Liver (tissue), 9 donors: ENCODE data around the gene M1AP. TPM values are rescaled to one million over a fixed set of nuclear protein-coding genes. Genes with fewer than 3 reads are reported as not detected.

ENCODE experiments used
- DNase-seq: peaks from one replicate; pipeline ENCODE4 v3.0.0-alpha.2; 2017; ENCODE audit warnings: low spot score
- H3K27ac ChIP-seq, 2 donors: one replicate each; pipeline ENCODE4 v1.7.0; 2013; ENCODE audit warnings: inconsistent platforms in 2 of 2, low read length in 2 of 2, control low read depth in 1 of 2, low read depth in 1 of 2, mild to moderate bottlenecking in 1 of 2
- H3K27me3 ChIP-seq, 4 donors: one replicate each; pipeline versions ENCODE4 v1.6.1 to v1.7.0; 2013; ENCODE audit warnings: low read length in 3 of 4, inconsistent platforms in 1 of 4, mild to moderate bottlenecking in 1 of 4, moderate library complexity in 1 of 4; ENCODE audit not compliant: control insufficient read depth in 4 of 4, insufficient read depth in 4 of 4
- H3K36me3 ChIP-seq, 4 donors: one replicate each; pipeline versions ENCODE4 v1.6.1 to v1.7.0; 2013; ENCODE audit warnings: low read length in 3 of 4, mild to moderate bottlenecking in 3 of 4, low read depth in 1 of 4, moderate library complexity in 1 of 4; ENCODE audit not compliant: control insufficient read depth in 4 of 4, insufficient read depth in 3 of 4
- H3K4me1 ChIP-seq, 4 donors: one replicate each; pipeline versions ENCODE4 v1.6.1 to v1.7.0; 2013; ENCODE audit warnings: low read length in 3 of 4, mild to moderate bottlenecking in 3 of 4, moderate library complexity in 1 of 4; ENCODE audit not compliant: control insufficient read depth in 4 of 4, insufficient read depth in 4 of 4
- H3K4me3 ChIP-seq, 3 donors: one replicate each; pipeline versions ENCODE4 v1.6.1 to v1.7.0; 2013; ENCODE audit warnings: low read length in 3 of 3, control low read depth in 1 of 3, low read depth in 1 of 3, mild to moderate bottlenecking in 1 of 3
- H3K9ac ChIP-seq, 2 donors: one replicate each; pipeline ENCODE4 v1.7.0; 2013; ENCODE audit warnings: low read length in 2 of 2, mild to moderate bottlenecking in 2 of 2, moderate library complexity in 2 of 2, control low read depth in 1 of 2, low read depth in 1 of 2
- H3K9me3 ChIP-seq, 4 donors: one replicate each; pipeline versions ENCODE4 v1.6.1 to v1.7.0; 2013; ENCODE audit warnings: low read length in 3 of 4; ENCODE audit not compliant: control insufficient read depth in 4 of 4
- EGR1 ChIP-seq, 2 donors: IDR thresholded peaks; 2 replicates each; pipeline ENCODE4 v1.6.1; 2016 to 2018; ENCODE audit warnings: antibody characterized with exemption in 2 of 2, low read depth in 2 of 2
- FOXA1 ChIP-seq: IDR thresholded peaks from 2 replicates; pipeline ENCODE4 v1.6.1; 2016; ENCODE audit warnings: antibody characterized with exemption
- FOXA2 ChIP-seq: IDR thresholded peaks from 2 replicates; pipeline ENCODE4 v1.6.1; 2016; ENCODE audit warnings: antibody characterized with exemption
- GABPA ChIP-seq, 2 donors: IDR thresholded peaks in 1 of 2; conservative IDR thresholded peaks in 1 of 2; 2 replicates each; pipeline ENCODE4 v1.6.1; 2016; ENCODE audit warnings: antibody characterized with exemption in 2 of 2, mild to moderate bottlenecking in 1 of 2, moderate library complexity in 1 of 2
- HNF4G ChIP-seq: IDR thresholded peaks from 2 replicates; pipeline ENCODE4 v1.6.1; 2016; ENCODE audit warnings: antibody characterized with exemption
- JUND ChIP-seq, 2 donors: IDR thresholded peaks; 2 replicates each; pipeline ENCODE4 v1.6.1; 2016; ENCODE audit warnings: antibody characterized with exemption in 2 of 2
- MAX ChIP-seq: IDR thresholded peaks from 2 replicates; pipeline ENCODE4 v1.6.1; 2016; ENCODE audit warnings: antibody characterized with exemption
- NR2F2 ChIP-seq: IDR thresholded peaks from 2 replicates; pipeline ENCODE4 v1.6.1; 2016; ENCODE audit warnings: antibody characterized with exemption
- RAD21 ChIP-seq, 2 donors: IDR thresholded peaks; 2 replicates each; pipeline ENCODE4 v1.6.1; 2016; ENCODE audit warnings: antibody characterized with exemption in 2 of 2, mild to moderate bottlenecking in 2 of 2
- RXRA ChIP-seq, 2 donors: IDR thresholded peaks; 2 replicates each; pipeline ENCODE4 v1.6.1; 2017 to 2018; ENCODE audit warnings: antibody characterized with exemption in 2 of 2, mild to moderate bottlenecking in 1 of 2
- TAF1 ChIP-seq: conservative IDR thresholded peaks from 2 replicates; pipeline ENCODE4 v1.6.1; 2016; ENCODE audit warnings: antibody characterized with exemption, mild to moderate bottlenecking
- YY1 ChIP-seq: IDR thresholded peaks from 2 replicates; pipeline ENCODE4 v1.6.1; 2016; ENCODE audit warnings: antibody characterized with exemption, mild to moderate bottlenecking
- WGBS: extraction: QIAGEN DNeasy Blood & Tissue Kit; methylation state at CpG from one replicate; pipeline ENCODE4 v1.1.7; 2013; 5-methylcytosine and 5-hydroxymethylcytosine counted together
- polyA plus RNA-seq, 2 donors: library from polyadenylated mRNA; stranded (reverse) in 1 of 2; unstranded in 1 of 2; fragments of 200-250 nt in 1 of 2; fragments of >200 nt in 1 of 2; fragmentation: Nextera tagmentation in 1 of 2; extraction: Ambion mirVana in 1 of 2; gene quantifications; one replicate each; pipeline versions ENCODE4 v1.2.1 to v1.2.3, GENCODE V29; 2013 to 2015
- total RNA-seq, 2 donors: library from RNA; depleted of rRNA; stranded (reverse); fragments of >200 nt; gene quantifications; one replicate each; pipeline ENCODE4 v1.2.3, GENCODE V29; 2014
- TF ChIP-seq, protein P1 (sequence below): IDR thresholded peaks from 2 replicates; pipeline ENCODE4 v1.6.1; 2016; ENCODE audit warnings: antibody characterized with exemption
- TF ChIP-seq, protein P2 (sequence below): IDR thresholded peaks from 2 replicates; pipeline ENCODE4 v1.6.1; 2016; ENCODE audit warnings: antibody characterized with exemption, mild to moderate bottlenecking
- TF ChIP-seq, protein P3 (sequence below): IDR thresholded peaks from 2 replicates; pipeline ENCODE4 v1.6.1; 2016; ENCODE audit warnings: antibody characterized with exemption
- donor health status: healthy.
- donor health status: healthy.
- donor health status: healthy.
- donor health status: healthy.
- donor health status: healthy.

Gene M1AP
- total and polyA plus RNA-seq, 4 donors, result under 0.01 to 0.38 (median 0.08) TPM

DNA sequence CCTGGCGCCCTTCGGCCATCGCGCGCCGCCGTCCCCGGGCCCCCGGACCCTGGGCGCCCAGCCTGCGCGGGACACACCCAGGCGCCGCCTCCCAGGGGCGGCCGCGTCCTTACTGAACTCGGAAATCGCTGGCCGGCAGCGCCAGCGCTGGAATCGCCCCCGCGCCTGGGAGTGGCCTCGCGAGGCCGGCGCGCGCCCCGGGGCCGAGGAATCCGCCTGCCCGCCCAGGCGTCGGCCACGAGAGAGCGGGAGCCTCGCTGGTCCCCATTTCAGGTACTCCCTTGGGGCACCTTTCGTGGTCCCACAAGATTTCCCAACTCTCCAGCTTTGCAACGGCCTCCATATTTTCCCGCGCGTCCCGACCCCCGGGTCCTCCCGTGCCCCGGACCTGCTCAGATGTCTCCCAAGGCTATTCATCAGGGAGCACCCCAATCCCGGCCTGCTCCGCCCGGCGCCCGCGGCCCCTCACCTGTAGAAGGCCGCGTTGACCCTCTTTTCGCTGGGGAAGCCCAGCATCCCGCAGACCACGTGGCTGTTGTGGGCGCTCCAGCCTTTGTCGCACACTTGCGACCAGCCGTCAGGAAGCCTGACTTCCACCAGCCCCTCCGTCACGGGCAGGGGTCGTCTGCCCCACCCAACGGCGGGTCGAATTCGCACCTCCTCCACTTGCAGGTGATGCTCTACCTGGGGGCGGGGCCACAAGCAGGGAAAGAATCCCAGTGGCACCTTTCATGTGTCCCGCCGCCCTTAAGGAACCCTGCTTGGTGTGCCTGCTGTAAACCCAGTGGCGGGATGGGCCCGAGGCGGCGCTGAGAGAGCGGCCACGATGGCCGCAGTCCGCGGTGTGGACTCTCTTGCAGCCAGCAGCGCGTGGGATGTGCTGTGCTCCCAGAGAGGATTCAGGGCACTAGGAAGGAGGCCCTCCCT lies 99.0 kb downstream of the M1AP start:
- Histone ChIP-seq H3K9ac (peak overlapping the region in 1 of 2 donors; percentile 47), H3K27me3 (no peaks in the 10 kb centered on the region), H3K9me3 (no peaks in the 10 kb centered on the region), H3K4me1 (peaks cover 5 to 16% (median 10%) of the 10 kb centered on the region in 4 donors), H3K36me3 (no peaks in the 10 kb centered on the region), H3K4me3 (peak overlapping the region; percentile 24 to 58 (median 56)), H3K27ac (no peak overlapping the region)
- 4% methylated on average over 85 of the region's 85 CpGs for WGBS
- DNase-seq, result peak; percentile 58
- TF ChIP-seq YY1 (no peak), NR2F2 (no peak), FOXA2 (no peak)
- TF ChIP-seq, protein P1, sequence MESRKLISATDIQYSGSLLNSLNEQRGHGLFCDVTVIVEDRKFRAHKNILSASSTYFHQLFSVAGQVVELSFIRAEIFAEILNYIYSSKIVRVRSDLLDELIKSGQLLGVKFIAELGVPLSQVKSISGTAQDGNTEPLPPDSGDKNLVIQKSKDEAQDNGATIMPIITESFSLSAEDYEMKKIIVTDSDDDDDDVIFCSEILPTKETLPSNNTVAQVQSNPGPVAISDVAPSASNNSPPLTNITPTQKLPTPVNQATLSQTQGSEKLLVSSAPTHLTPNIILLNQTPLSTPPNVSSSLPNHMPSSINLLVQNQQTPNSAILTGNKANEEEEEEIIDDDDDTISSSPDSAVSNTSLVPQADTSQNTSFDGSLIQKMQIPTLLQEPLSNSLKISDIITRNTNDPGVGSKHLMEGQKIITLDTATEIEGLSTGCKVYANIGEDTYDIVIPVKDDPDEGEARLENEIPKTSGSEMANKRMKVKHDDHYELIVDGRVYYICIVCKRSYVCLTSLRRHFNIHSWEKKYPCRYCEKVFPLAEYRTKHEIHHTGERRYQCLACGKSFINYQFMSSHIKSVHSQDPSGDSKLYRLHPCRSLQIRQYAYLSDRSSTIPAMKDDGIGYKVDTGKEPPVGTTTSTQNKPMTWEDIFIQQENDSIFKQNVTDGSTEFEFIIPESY, result no peak
- TF ChIP-seq, protein P2, sequence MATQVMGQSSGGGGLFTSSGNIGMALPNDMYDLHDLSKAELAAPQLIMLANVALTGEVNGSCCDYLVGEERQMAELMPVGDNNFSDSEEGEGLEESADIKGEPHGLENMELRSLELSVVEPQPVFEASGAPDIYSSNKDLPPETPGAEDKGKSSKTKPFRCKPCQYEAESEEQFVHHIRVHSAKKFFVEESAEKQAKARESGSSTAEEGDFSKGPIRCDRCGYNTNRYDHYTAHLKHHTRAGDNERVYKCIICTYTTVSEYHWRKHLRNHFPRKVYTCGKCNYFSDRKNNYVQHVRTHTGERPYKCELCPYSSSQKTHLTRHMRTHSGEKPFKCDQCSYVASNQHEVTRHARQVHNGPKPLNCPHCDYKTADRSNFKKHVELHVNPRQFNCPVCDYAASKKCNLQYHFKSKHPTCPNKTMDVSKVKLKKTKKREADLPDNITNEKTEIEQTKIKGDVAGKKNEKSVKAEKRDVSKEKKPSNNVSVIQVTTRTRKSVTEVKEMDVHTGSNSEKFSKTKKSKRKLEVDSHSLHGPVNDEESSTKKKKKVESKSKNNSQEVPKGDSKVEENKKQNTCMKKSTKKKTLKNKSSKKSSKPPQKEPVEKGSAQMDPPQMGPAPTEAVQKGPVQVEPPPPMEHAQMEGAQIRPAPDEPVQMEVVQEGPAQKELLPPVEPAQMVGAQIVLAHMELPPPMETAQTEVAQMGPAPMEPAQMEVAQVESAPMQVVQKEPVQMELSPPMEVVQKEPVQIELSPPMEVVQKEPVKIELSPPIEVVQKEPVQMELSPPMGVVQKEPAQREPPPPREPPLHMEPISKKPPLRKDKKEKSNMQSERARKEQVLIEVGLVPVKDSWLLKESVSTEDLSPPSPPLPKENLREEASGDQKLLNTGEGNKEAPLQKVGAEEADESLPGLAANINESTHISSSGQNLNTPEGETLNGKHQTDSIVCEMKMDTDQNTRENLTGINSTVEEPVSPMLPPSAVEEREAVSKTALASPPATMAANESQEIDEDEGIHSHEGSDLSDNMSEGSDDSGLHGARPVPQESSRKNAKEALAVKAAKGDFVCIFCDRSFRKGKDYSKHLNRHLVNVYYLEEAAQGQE, result no peak

DNA sequence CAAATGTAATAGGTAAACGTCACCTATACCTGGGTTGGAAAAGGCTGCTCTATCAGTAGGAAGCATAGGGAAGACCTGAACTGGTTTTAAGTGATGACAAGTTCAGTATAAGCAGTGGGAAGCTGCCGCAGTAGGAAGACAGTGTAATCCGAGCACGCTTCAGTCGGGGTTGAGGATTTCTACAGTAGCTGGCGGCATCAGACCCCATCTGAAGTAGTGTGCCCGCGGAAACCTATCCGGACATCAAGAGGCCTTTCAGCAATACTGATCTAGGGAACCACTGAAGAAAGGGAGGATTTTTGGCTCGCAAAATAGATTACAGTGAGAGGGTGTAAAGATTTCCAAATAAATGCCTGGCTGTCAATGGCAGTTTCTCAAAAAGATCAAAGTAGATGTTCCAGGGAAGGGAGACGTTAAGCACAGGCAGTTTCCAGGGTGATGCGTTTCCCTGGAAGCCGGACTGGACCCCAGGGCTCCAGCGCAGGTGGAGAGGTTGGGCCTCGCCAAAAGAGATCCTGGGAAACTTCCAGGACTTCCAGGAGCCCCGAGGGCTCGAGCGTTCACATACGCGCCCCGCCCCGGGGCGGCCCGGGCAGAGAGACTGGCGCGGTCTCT lies 99.7 kb downstream of the M1AP start:
- DNase-seq, result no peak
- Histone ChIP-seq H3K9ac (peak overlapping the region in 1 of 2 donors; percentile 47), H3K27me3 (no peaks in the 10 kb centered on the region), H3K4me1 (peaks cover 5 to 16% (median 9%) of the 10 kb centered on the region in 4 donors), H3K27ac (no peak overlapping the region), H3K9me3 (no peaks in the 10 kb centered on the region), H3K4me3 (peak overlapping the region; percentile 24 to 58 (median 56)), H3K36me3 (no peaks in the 10 kb centered on the region)
- 14% methylated on average over 26 of the region's 26 CpGs for WGBS
- TF ChIP-seq FOXA2 (no peak), HNF4G (no peak), YY1 (no peak), MAX (no peak), GABPA (IDR thresholded peaks at IDR 0.05 in 1 of 2, conservative IDR thresholded peaks at IDR 0.05 in 1 of 2) (no peak), JUND (IDR thresholded peaks at IDR 0.05) (no peak), RXRA (IDR thresholded peaks at IDR 0.05) (no peak), EGR1 (IDR thresholded peaks at IDR 0.05; ENCODE audit: low read depth in 2 of 2) (no peak), RAD21 (IDR thresholded peaks at IDR 0.05) (no peak), FOXA1 (no peak), TAF1 (no peak)
- TF ChIP-seq, protein P1, result no peak
- TF ChIP-seq, protein P3, sequence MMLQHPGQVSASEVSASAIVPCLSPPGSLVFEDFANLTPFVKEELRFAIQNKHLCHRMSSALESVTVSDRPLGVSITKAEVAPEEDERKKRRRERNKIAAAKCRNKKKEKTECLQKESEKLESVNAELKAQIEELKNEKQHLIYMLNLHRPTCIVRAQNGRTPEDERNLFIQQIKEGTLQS, result no peak
- TF ChIP-seq, protein P2, result no peak
